HCT116 (cell line): ENCODE measurements around the gene TRMU. TPM values are rescaled to one million over a fixed set of nuclear protein-coding genes. Genes with fewer than 3 reads are reported as not detected.

Experiments
- ATAC-seq: fragments of 200-7000 bp; cut with Tn5 transposase; 2 replicates; pipeline ENCODE4 v1.9.1; 2020; ENCODE audit warnings: mild to moderate bottlenecking, moderate library complexity
- BruUV-seq: library from RNA; stranded (reverse); fragments of 400-500 nt; replicated peaks from 2 replicates; lab custom pipeline; 2021; lab: Mats Ljungman, UMichigan
- CTCF ChIA-PET: fragments of 300-600 bp; sonication (Branson Sonifier 250); formaldehyde crosslinking; loops from one replicate; lab custom pipeline; 2021; ENCODE audit warnings: antibody characterized with exemption; lab: Charles Lee
- POLR2A ChIA-PET: fragments of 300-600, 350-600 bp; sonication (Branson Sonifier 250); formaldehyde crosslinking; loops from one replicate; lab custom pipeline; 2021; ENCODE audit warnings: antibody characterized with exemption; lab: Charles Lee
- RAD21 ChIA-PET, 2 experiments: fragments of 300-600 bp; sonication (Branson Sonifier 250); formaldehyde crosslinking; loops; one replicate each; lab custom pipeline; 2023; ENCODE audit warnings: low total read pairs in 2 of 2; ENCODE audit not compliant: uncharacterized antibody in 2 of 2, unreplicated experiment in 2 of 2, low non-redundant PET in 1 of 2; lab: Charles Lee
- DNase-seq: peaks from one replicate; pipeline ENCODE4 v3.0.0-alpha.2; 2010; ENCODE audit warnings: low read depth, low spot score
- H2AFZ ChIP-seq: fragments of 200-600 bp; shearing (Covaris generic), sonication (generic); 2 replicates; pipeline ENCODE4 v1.6.1; 2017; ENCODE audit warnings: low read depth, mixed run types, mixed read lengths, antibody characterized with exemption, low read length; ENCODE audit not compliant: poor library complexity, severe bottlenecking
- H3K27ac ChIP-seq: 2 replicates; pipeline ENCODE4 v1.5.1; 2012; ENCODE audit warnings: low read depth, low read length
- H3K27me3 ChIP-seq: fragments of 200-600 bp; sonication (generic); 2 replicates; pipeline ENCODE4 v1.6.1; 2016; ENCODE audit warnings: mixed run types, low read length, mixed read lengths; ENCODE audit not compliant: insufficient read depth
- H3K36me3 ChIP-seq, 2 experiments: fragments of 200-500 bp in 1 of 2; fragments of 200-600 bp in 1 of 2; sonication (Bioruptor generic) in 1 of 2; sonication (generic) in 1 of 2; 2 replicates each; pipeline versions ENCODE4 v1.5.1 to v1.6.1; 2014 to 2016; ENCODE audit warnings: low read length in 2 of 2, inconsistent platforms in 1 of 2, mixed read lengths in 1 of 2, mixed run types in 1 of 2; ENCODE audit not compliant: insufficient read depth in 2 of 2, control insufficient read depth in 1 of 2
- H3K4me1 ChIP-seq, 2 experiments: fragments of 200-600 bp in 1 of 2; sonication (generic) in 1 of 2; 2 replicates each; pipeline versions ENCODE4 v1.5.1 to v1.6.1; 2012 to 2017; ENCODE audit warnings: low read length in 2 of 2, inconsistent platforms in 1 of 2, mild to moderate bottlenecking in 1 of 2, mixed read lengths in 1 of 2, mixed run types in 1 of 2, moderate library complexity in 1 of 2; ENCODE audit not compliant: insufficient read depth in 2 of 2, control insufficient read depth in 1 of 2
- H3K4me2 ChIP-seq: fragments of 200-600 bp; sonication (generic); 2 replicates; pipeline ENCODE4 v1.6.1; 2017; ENCODE audit warnings: mixed run types, low read length, mixed read lengths
- H3K4me3 ChIP-seq, 2 experiments: fragments of 200-600 bp in 1 of 2; sonication (generic) in 1 of 2; replicated peaks in 1 of 2; 2 replicates each; pipeline ENCODE4 v1.5.1; 2011 to 2016; ENCODE audit warnings: low read length in 2 of 2, control low read depth in 1 of 2, low read depth in 1 of 2, mild to moderate bottlenecking in 1 of 2, mixed read lengths in 1 of 2, mixed run types in 1 of 2
- H3K79me2 ChIP-seq: fragments of 200-600 bp; sonication (generic); 2 replicates; pipeline ENCODE4 v1.6.1; 2017; ENCODE audit warnings: mild to moderate bottlenecking, mixed run types, low read length, moderate library complexity, mixed read lengths; ENCODE audit not compliant: insufficient read depth
- H3K9ac ChIP-seq: fragments of 200-600 bp; sonication (generic); 2 replicates; pipeline ENCODE4 v1.6.1; 2016; ENCODE audit warnings: low read length, mixed read lengths
- H3K9me2 ChIP-seq: fragments of 200-600 bp; sonication (generic), shearing (Covaris generic); 2 replicates; pipeline ENCODE4 v1.6.1; 2017; ENCODE audit warnings: mixed run types, mild to moderate bottlenecking, moderate library complexity; ENCODE audit not compliant: insufficient read depth
- H3K9me3 ChIP-seq, 2 experiments: fragments of 200-500 bp in 1 of 2; fragments of 200-600 bp in 1 of 2; sonication (Bioruptor generic) in 1 of 2; sonication (generic) in 1 of 2; 2 replicates each; pipeline ENCODE4 v1.6.1; 2014 to 2017; ENCODE audit warnings: low read length in 2 of 2, mixed read lengths in 2 of 2, inconsistent platforms in 1 of 2, low read depth in 1 of 2, mild to moderate bottlenecking in 1 of 2, mixed run types in 1 of 2, moderate library complexity in 1 of 2; ENCODE audit not compliant: control insufficient read depth in 1 of 2, insufficient read depth in 1 of 2
- H4K20me1 ChIP-seq: fragments of 200-600 bp; sonication (generic), shearing (Covaris generic); 2 replicates; pipeline ENCODE4 v1.6.1; 2017; ENCODE audit warnings: mixed run types, mild to moderate bottlenecking, moderate library complexity; ENCODE audit not compliant: insufficient read depth
- CBX3 ChIP-seq: IDR thresholded peaks from 2 replicates; pipeline ENCODE4 v1.6.1; 2012; ENCODE audit warnings: low read depth
- CEBPB ChIP-seq: IDR thresholded peaks from 2 replicates; pipeline ENCODE4 v1.6.1; 2012; ENCODE audit warnings: low read depth
- POLR2A ChIP-seq: IDR thresholded peaks from 2 replicates; pipeline ENCODE4 v1.7.0; 2011; ENCODE audit warnings: borderline replicate concordance; ENCODE audit not compliant: insufficient read depth, insufficient read length; ENCODE audit errors: extremely low read depth
- POLR2AphosphoS5 ChIP-seq: IDR thresholded peaks from 2 replicates; pipeline ENCODE4 v1.6.1; 2011; ENCODE audit warnings: mild to moderate bottlenecking, low read depth, low read length, moderate library complexity
- SRF ChIP-seq: IDR thresholded peaks from 2 replicates; pipeline ENCODE4 v1.6.1; 2012; ENCODE audit warnings: low read depth
- TCF7L2 ChIP-seq: IDR thresholded peaks from 2 replicates; pipeline ENCODE4 v1.7.0; 2011; ENCODE audit warnings: borderline replicate concordance, inconsistent platforms; ENCODE audit not compliant: insufficient read depth, insufficient read length; ENCODE audit errors: extremely low read depth
- intact Hi-C: fragments of 100-400 bp; cut with micrococcal nuclease; formaldehyde crosslinking; loops from 2 replicates; pipeline ENCODE4 v1.10.0; 2022
- total RNA-seq: library from RNA; stranded (reverse); gene quantifications from one replicate; pipeline ENCODE4 v1.2.1, GENCODE V29; 2021; ENCODE audit not compliant: unreplicated experiment
- TF ChIP-seq, protein P1 (sequence below), 3 experiments: fragments of 200-600 bp in 1 of 3; sonication (generic) in 1 of 3; IDR thresholded peaks in 2 of 3; conservative IDR thresholded peaks in 1 of 3; 2 replicates each; pipeline ENCODE4 v1.5.1; 2012 to 2017; ENCODE audit warnings: low read depth in 2 of 3, low read length in 2 of 3, antibody characterized with exemption in 1 of 3, borderline replicate concordance in 1 of 3, control low read depth in 1 of 3, mild to moderate bottlenecking in 1 of 3, mixed read lengths in 1 of 3, mixed run types in 1 of 3, moderate library complexity in 1 of 3; ENCODE audit not compliant: insufficient read depth in 1 of 3
- TF ChIP-seq, protein P2 (sequence below): IDR thresholded peaks from 2 replicates; pipeline ENCODE4 v1.6.1; 2011; ENCODE audit warnings: mild to moderate bottlenecking, low read length, moderate library complexity; ENCODE audit not compliant: insufficient replicate concordance; ENCODE audit errors: extremely low read depth
- TF ChIP-seq, protein P3 (sequence below): IDR thresholded peaks from 2 replicates; pipeline ENCODE4 v1.6.1; 2012; ENCODE audit warnings: low read depth
- TF ChIP-seq, protein P4 (sequence below): IDR thresholded peaks from 2 replicates; pipeline ENCODE4 v1.6.1; 2012

Gene TRMU
- total RNA-seq, 1 experiment from 2014 or later: 65.4 TPM

DNA sequence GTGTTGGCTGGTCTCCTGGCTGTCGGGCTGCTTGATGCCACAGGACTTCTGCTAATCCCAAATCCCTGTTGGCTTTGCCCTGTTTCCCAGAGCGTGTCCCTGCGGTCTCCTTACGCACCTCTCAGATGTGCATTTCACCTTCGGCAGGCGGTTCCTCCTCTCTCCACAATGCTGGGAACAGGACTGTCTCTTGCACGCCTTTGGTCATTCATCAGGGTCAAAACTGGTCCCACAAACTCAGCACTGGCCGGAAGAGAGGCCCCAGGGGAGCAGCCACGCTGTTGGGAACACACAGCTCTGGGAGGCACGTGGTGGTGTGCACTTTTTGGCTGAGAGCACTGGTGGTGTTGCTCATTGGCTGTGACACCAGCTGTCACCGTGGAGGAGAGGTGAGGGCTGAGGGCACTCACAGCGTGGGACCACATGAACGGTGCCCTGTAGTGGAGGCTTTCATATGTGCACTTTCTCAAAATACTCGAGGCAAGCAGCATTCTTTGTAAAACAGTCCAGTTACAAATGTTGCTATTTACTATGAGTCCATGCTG lies 15.3 kb upstream of the TRMU start:
- Histone ChIP-seq H3K36me3 (peaks cover 33 to 41% of the 10 kb centered on the region in 2 experiments), H3K4me1 (no peaks in the 10 kb centered on the region), H3K4me2 (no peak overlapping the region), H3K9ac (no peak overlapping the region), H2AFZ (no peak overlapping the region), H3K27me3 (no peaks in the 10 kb centered on the region), H3K9me3 (no peaks in the 10 kb centered on the region), H3K27ac (no peak overlapping the region), H4K20me1 (no peaks in the 10 kb centered on the region), H3K79me2 (peaks cover 30% of the 10 kb centered on the region; the same call in 1 of the 2 replicates), H3K4me3 (no peak overlapping the region), H3K9me2 (no peaks in the 10 kb centered on the region)
- POLR2A ChIA-PET: no interaction called here
- DNase-seq (no peak), ATAC-seq (no peak)
- RAD21 ChIA-PET: no interaction called here
- TF ChIP-seq, protein P1, sequence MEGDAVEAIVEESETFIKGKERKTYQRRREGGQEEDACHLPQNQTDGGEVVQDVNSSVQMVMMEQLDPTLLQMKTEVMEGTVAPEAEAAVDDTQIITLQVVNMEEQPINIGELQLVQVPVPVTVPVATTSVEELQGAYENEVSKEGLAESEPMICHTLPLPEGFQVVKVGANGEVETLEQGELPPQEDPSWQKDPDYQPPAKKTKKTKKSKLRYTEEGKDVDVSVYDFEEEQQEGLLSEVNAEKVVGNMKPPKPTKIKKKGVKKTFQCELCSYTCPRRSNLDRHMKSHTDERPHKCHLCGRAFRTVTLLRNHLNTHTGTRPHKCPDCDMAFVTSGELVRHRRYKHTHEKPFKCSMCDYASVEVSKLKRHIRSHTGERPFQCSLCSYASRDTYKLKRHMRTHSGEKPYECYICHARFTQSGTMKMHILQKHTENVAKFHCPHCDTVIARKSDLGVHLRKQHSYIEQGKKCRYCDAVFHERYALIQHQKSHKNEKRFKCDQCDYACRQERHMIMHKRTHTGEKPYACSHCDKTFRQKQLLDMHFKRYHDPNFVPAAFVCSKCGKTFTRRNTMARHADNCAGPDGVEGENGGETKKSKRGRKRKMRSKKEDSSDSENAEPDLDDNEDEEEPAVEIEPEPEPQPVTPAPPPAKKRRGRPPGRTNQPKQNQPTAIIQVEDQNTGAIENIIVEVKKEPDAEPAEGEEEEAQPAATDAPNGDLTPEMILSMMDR (IDR thresholded peaks at IDR 0.05 in 2 of 3, conservative IDR thresholded peaks at IDR 0.05 in 1 of 3; ENCODE audit: borderline replicate concordance in 1 of 3, insufficient read depth in 1 of 3, low read depth in 2 of 3, low read length in 2 of 3): no peak
- TF ChIP-seq, protein P2, sequence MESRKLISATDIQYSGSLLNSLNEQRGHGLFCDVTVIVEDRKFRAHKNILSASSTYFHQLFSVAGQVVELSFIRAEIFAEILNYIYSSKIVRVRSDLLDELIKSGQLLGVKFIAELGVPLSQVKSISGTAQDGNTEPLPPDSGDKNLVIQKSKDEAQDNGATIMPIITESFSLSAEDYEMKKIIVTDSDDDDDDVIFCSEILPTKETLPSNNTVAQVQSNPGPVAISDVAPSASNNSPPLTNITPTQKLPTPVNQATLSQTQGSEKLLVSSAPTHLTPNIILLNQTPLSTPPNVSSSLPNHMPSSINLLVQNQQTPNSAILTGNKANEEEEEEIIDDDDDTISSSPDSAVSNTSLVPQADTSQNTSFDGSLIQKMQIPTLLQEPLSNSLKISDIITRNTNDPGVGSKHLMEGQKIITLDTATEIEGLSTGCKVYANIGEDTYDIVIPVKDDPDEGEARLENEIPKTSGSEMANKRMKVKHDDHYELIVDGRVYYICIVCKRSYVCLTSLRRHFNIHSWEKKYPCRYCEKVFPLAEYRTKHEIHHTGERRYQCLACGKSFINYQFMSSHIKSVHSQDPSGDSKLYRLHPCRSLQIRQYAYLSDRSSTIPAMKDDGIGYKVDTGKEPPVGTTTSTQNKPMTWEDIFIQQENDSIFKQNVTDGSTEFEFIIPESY: no peak
- no peak for TF ChIP-seq POLR2AphosphoS5
- TF ChIP-seq, protein P3, sequence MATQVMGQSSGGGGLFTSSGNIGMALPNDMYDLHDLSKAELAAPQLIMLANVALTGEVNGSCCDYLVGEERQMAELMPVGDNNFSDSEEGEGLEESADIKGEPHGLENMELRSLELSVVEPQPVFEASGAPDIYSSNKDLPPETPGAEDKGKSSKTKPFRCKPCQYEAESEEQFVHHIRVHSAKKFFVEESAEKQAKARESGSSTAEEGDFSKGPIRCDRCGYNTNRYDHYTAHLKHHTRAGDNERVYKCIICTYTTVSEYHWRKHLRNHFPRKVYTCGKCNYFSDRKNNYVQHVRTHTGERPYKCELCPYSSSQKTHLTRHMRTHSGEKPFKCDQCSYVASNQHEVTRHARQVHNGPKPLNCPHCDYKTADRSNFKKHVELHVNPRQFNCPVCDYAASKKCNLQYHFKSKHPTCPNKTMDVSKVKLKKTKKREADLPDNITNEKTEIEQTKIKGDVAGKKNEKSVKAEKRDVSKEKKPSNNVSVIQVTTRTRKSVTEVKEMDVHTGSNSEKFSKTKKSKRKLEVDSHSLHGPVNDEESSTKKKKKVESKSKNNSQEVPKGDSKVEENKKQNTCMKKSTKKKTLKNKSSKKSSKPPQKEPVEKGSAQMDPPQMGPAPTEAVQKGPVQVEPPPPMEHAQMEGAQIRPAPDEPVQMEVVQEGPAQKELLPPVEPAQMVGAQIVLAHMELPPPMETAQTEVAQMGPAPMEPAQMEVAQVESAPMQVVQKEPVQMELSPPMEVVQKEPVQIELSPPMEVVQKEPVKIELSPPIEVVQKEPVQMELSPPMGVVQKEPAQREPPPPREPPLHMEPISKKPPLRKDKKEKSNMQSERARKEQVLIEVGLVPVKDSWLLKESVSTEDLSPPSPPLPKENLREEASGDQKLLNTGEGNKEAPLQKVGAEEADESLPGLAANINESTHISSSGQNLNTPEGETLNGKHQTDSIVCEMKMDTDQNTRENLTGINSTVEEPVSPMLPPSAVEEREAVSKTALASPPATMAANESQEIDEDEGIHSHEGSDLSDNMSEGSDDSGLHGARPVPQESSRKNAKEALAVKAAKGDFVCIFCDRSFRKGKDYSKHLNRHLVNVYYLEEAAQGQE: no peak
- TF ChIP-seq CBX3: no peak
- TF ChIP-seq SRF: no peak
- no peak for TF ChIP-seq POLR2A
- TF ChIP-seq TCF7L2: no peak
- TF ChIP-seq, protein P4, sequence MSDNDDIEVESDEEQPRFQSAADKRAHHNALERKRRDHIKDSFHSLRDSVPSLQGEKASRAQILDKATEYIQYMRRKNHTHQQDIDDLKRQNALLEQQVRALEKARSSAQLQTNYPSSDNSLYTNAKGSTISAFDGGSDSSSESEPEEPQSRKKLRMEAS: no peak
- TF ChIP-seq CEBPB: no peak
- no TSS peak for BruUV-seq
- intact Hi-C loops: no loop called here
- CTCF ChIA-PET: no interaction called here
